Measurements from ENCODE around the gene MAD1L1.
"Not testable (repeated sequence)": the region's sequence is repeated elsewhere in the genome, so short reads cannot be mapped to it uniquely, and the experiment has no call there.

Gene MAD1L1

GRCh38 chr7:2075811-2076210, 156.9 kb downstream of the MAD1L1 start:
- no peak for DNase-seq (ENCODE audit: extremely low read depth in 1 of 2, low read depth in 1 of 2)

- DNase-seq (ENCODE audit: extremely low read depth in 1 of 2, low read depth in 1 of 2): no peak
Observed at GRCh38 chr7:2074691-2075090, 158.1 kb downstream of the MAD1L1 start.

DNA sequence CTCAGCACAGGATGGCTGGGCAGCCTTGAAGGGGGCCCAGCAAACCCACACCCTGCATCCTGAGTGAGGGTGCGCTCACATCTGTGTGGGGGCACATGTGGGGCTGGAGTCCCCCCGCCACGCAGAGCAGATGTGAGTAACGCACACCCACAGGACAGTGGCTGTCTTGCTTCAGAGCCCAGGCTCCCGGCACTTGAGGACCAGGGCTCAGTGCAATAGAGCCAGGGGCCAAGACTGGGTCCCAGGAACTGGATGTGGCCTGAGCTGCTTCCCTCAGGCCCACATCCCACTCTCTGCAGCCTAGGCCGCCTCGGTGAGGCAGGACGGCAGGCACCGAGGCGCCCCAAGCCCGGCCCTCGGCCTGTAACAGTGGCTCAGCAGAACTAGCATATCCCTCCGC, 159.9 kb downstream of the MAD1L1 start:
- no peak for DNase-seq (ENCODE audit: extremely low read depth in 1 of 2, low read depth in 1 of 2)

DNA sequence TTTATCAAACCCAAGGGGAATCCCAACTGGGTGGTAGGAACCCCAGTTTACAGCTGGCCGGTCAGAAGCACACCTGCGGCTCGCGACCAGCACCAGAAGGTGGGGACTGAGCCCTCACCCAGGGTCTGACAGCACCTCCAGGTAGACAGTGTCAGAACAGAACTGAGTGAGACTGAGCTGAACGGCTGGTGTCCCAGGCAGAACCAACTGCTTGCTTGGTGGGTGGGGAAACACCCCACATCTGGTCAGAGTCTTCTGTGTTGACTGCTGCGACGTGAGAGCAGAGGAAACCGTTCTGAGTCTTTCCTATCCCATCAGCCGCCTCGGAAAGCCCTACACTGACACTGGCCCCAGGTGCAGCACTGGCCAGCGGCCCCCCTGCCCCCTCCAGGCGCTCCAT, 160.7 kb downstream of the MAD1L1 start:
- DNase-seq (ENCODE audit: extremely low read depth in 1 of 2, low read depth in 1 of 2): no peak

- DNase-seq (ENCODE audit: extremely low read depth in 1 of 2, low read depth in 1 of 2): no peak
Observed at GRCh38 chr7:2071133-2071832, 161.5 kb downstream of the MAD1L1 start.

DNA sequence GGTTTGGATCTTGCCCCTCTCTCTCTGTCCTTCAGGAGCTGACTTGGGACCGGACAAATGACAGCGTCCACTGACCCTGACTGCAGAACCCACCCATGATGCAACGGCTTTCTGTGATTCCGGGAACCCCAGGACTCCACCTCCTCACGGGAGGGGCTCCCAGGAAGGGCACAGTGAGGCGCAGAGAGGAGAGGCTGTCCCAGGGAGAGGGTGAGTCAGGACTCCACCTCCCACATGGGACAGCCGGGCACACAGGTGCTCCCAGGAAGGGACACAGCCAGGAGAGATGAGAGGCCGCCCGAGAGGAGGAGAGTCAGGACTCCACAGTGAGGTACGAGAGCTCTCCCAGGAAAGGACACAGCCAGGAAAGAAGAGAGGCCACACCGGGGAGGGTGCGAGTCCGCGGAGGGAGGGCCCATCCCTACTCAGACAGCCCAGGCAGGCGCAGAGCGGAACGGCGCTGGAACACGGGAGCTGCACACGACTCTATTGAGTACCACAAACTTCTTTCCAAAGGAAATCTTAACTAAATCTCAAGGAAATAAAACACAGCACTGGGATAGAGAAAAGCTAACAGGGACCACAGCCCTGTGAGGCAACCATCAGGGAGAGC, 162.5 kb downstream of the MAD1L1 start:
- DNase-seq (ENCODE audit: extremely low read depth in 1 of 2, low read depth in 1 of 2): no peak

DNA sequence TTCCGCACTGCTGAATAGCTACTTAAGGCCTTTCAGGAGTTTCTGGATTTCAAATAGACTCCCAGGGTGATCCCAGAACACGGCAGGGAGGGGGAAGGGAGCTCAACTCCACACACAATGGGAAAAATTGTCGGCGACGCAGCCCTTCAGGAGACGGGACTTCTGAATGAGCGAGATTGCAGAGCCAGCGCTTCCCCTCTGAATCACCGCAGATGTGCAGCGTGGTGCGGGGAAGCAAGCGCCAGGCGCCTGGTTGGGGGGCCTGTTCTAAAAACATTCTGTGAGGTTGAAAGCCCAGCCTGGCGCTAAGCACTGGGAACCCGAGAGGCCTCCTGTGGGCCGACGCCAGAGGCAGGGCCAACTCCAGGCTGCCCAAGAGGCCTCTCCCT, 163.3 kb downstream of the MAD1L1 start:
- DNase-seq (ENCODE audit: extremely low read depth in 1 of 2, low read depth in 1 of 2): no peak

- no peak for DNase-seq (ENCODE audit: extremely low read depth in 1 of 2, low read depth in 1 of 2)
Observed at GRCh38 chr7:2068693-2069471, 163.9 kb downstream of the MAD1L1 start.

DNA sequence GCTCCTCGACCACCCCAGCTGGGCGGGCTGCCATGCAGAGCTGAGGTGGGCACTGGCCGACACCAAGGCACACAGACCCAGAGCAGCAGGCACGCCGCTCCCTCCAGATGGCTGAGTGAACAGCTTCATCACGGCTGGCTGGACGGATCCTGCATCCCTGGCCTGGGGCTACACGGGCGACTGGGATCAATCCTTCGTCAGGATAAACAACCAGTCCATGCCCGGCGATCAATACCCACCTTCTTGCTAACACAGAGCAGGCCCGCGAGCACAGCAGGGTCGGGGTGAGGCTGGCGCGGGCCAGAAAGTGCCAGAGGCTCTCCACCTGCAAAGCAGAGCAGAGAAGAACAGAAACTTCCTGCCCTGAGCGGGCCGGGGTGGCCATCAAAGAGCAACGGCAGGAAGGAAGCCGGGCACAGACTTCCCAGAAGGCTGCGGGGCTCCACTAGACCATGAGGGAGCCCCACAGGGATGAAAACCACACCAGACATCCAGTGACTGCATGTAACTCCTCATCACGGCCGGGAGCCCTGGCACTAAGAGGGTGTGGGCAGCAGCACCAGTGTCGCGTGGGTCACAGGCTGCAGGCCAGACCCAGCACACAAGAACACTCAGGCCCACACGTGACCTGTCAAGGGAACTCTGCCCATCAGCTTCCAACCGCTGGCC, 166.4 kb downstream of the MAD1L1 start:
- no peak for DNase-seq (ENCODE audit: extremely low read depth in 1 of 2, low read depth in 1 of 2)

- DNase-seq (ENCODE audit: extremely low read depth in 1 of 2, low read depth in 1 of 2): no peak
Observed at GRCh38 chr7:2065528-2065927, 167.2 kb downstream of the MAD1L1 start.

GRCh38 chr7:2063563-2064260, 169.0 kb downstream of the MAD1L1 start:
- DNase-seq (ENCODE audit: extremely low read depth in 1 of 2, low read depth in 1 of 2): no peak

GRCh38 chr7:2062648-2063047, 170.1 kb downstream of the MAD1L1 start:
- DNase-seq (ENCODE audit: extremely low read depth in 1 of 2, low read depth in 1 of 2): no peak

GRCh38 chr7:2060701-2061100, 172.0 kb downstream of the MAD1L1 start:
- no peak for DNase-seq (ENCODE audit: extremely low read depth in 1 of 2, low read depth in 1 of 2)

DNA sequence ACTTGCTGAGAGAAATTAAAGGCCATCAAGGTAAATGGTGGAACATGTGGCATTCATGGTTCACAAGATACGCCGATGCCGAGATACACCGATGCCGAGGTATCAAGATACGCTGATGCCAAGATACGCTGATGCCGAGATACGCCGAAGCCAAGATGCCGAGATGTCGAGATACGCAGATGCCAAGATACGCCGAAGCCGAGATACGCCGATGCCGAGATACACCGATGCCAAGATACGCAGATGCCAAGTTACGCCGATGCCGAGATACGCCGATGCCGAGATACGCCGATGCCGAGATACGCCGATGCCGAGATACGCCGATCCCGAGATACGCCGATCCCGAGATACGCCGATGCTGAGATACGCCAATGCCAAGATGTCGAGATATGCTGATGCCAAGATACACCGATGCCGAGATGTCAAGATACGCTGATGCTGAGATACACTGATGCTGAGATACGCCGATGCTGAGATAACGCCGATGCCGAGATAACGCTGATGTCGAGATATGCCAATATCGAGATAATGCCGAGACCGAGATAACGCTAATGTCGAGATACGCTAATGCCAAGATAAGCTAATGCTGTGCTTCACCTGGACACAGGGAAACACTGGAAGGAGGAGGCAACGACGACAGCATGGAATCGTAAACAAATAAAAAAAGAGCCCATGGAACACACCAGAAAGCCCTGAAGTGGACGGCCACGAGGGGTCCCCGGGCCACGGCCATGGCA, 172.6 kb downstream of the MAD1L1 start:
- no peak for DNase-seq (ENCODE audit: extremely low read depth in 1 of 2, low read depth in 1 of 2)

- DNase-seq (ENCODE audit: extremely low read depth in 1 of 2, low read depth in 1 of 2): not testable (repeated sequence)
Observed at GRCh38 chr7:2058246-2058645, 174.5 kb downstream of the MAD1L1 start.

- DNase-seq (ENCODE audit: extremely low read depth in 1 of 2, low read depth in 1 of 2): no peak
Observed at GRCh38 chr7:2055956-2056355, 176.8 kb downstream of the MAD1L1 start.

DNA sequence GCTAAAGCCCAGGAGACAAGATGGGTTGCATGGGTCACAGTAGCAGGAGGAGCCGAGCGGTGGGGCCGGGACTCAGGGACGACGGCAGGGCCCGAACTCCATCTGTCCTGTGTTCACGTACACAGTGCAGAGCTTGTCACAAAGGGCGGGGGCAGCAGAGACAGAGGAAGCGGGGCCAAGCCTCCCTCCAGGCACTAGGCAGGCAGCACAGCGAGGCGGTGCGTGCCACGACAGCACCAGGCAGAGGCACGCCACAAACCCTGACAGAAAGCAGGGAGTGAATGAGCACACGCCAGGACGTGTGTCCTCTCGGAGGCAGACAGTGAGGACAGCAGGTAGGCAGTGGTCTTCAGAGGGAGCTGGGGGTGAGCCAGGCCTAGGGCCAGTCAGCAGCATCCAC, 177.8 kb downstream of the MAD1L1 start:
- no peak for DNase-seq (ENCODE audit: extremely low read depth in 1 of 2, low read depth in 1 of 2)

GRCh38 chr7:2053395-2053794, 179.3 kb downstream of the MAD1L1 start:
- DNase-seq (ENCODE audit: extremely low read depth in 1 of 2, low read depth in 1 of 2): no peak

GRCh38 chr7:2052657-2053048, 180.1 kb downstream of the MAD1L1 start:
- no peak for DNase-seq (ENCODE audit: extremely low read depth in 1 of 2, low read depth in 1 of 2)

All from stimulated activated CD8-positive, alpha-beta memory T cell treated with anti-CD3 and anti-CD28 coated beads, Interleukin-7, amount 100 ng/mL, for 48 hours (primary cell).